ENCODE measurements around the gene LCN1.

Gene LCN1

GRCh38 chr9:135489188-135489906 is 31.9 kb upstream of the LCN1 start:
- no peak for DNase-seq

- no peak for DNase-seq
These were observed 30.9 kb upstream of the LCN1 start for GRCh38 chr9:135490166-135490870.

GRCh38 chr9:135490980-135491464 is 30.2 kb upstream of the LCN1 start:
- no peak for DNase-seq

GRCh38 chr9:135491764-135492163 is 29.5 kb upstream of the LCN1 start:
- DNase-seq = no peak

- DNase-seq = no peak
These were observed 28.2 kb upstream of the LCN1 start for GRCh38 chr9:135492886-135493669.

GRCh38 chr9:135494791-135495559 is 26.3 kb upstream of the LCN1 start:
- no peak for DNase-seq

GRCh38 chr9:135498381-135499126 is 22.7 kb upstream of the LCN1 start:
- DNase-seq = no peak

GRCh38 chr9:135499326-135500070 is 21.7 kb upstream of the LCN1 start:
- peak; percentile 78 for DNase-seq

- no peak for DNase-seq
These were observed 21.1 kb upstream of the LCN1 start for GRCh38 chr9:135500071-135500524.

GRCh38 chr9:135500525-135501260 is 20.5 kb upstream of the LCN1 start, which contains the start of gene MRPS2:
MRPS2 (plus strand) TSS chr9:135500682; CDS start chr9:135500711, 29 bp downstream.
- DNase-seq = peak; percentile 80

GRCh38 chr9:135501261-135502167 is 19.7 kb upstream of the LCN1 start:
- peak; percentile 66 for DNase-seq

- DNase-seq = no peak
These were observed 18.9 kb upstream of the LCN1 start for GRCh38 chr9:135502168-135502872.

- no peak for DNase-seq
These were observed 18.3 kb upstream of the LCN1 start for GRCh38 chr9:135502873-135503321.

GRCh38 chr9:135503371-135504261 is 17.6 kb upstream of the LCN1 start:
- DNase-seq = no peak

GRCh38 chr9:135504262-135505243 is 16.7 kb upstream of the LCN1 start:
- peak; percentile 15 for DNase-seq
